AG10803 (cell line): ENCODE measurements around the gene DCST2.

Source experiments
- DNase-seq: peaks from one replicate; pipeline ENCODE4 v3.0.0; 2010; ENCODE audit warnings: low read depth
- H3K4me3 ChIP-seq: 2 replicates; pipeline ENCODE4 v1.5.1; 2011; ENCODE audit warnings: mild to moderate bottlenecking, low read length, control low read depth
- CTCF ChIP-seq: conservative IDR thresholded peaks from 2 replicates; pipeline ENCODE4 v1.5.1; 2011; ENCODE audit warnings: mild to moderate bottlenecking, low read length, control low read depth, inconsistent platforms

Gene DCST2

GRCh38 chr1:155034318-155035208 is 982 bp upstream of the DCST2 start:
- no peak for TF ChIP-seq CTCF

GRCh38 chr1:155032886-155033285 is 695 bp downstream of the DCST2 start:
- no peak overlapping the region for H3K4me3 ChIP-seq
- TF ChIP-seq CTCF = no peak
- DNase-seq = no peak

More at GRCh38 chr1:155034318-155035208, 982 bp upstream of the DCST2 start:
- H3K4me3 ChIP-seq = no peak overlapping the region
- DNase-seq = no peak

- no peak overlapping the region for H3K4me3 ChIP-seq
- no peak for TF ChIP-seq CTCF
- DNase-seq = no peak
Observed at GRCh38 chr1:155030899-155031298, 2.7 kb downstream of the DCST2 start.

- no peak for TF ChIP-seq CTCF
- H3K4me3 ChIP-seq = no peak overlapping the region
- DNase-seq = no peak
Observed at GRCh38 chr1:155030243-155030795, 3.3 kb downstream of the DCST2 start.

GRCh38 chr1:155029513-155030242 is 3.9 kb downstream of the DCST2 start:
- no peak for TF ChIP-seq CTCF
- DNase-seq = no peak
- no peak overlapping the region for H3K4me3 ChIP-seq

GRCh38 chr1:155026588-155026987 is 7.0 kb downstream of the DCST2 start:
- no peak overlapping the region for H3K4me3 ChIP-seq
- TF ChIP-seq CTCF = no peak
- DNase-seq = no peak
